SK-MEL-5 (cell line): Measurements from ENCODE around the gene CYP2A13. TPM values are rescaled to one million over a fixed set of nuclear protein-coding genes. Genes with fewer than 3 reads are reported as not detected.
"Not testable (repeated sequence)": the region's sequence is repeated elsewhere in the genome, so short reads cannot be mapped to it uniquely, and the experiment has no call there.

Source experiments
- DNase-seq: peaks from one replicate; pipeline ENCODE4 v3.0.0-alpha.2; 2016; ENCODE audit warnings: low read depth, low spot score
- in situ Hi-C: cut with HindIII; loops from 2 replicates; pipeline ENCODE4 v1.10.0; 2016; ENCODE audit warnings: low sequenced_read_pairs, high pct_unique_total_duplicates, low pct_unique_long_range_greater_than_20kb
- total RNA-seq: library from RNA; depleted of rRNA; stranded (reverse); fragments of >200 nt; shearing (Covaris generic); gene quantifications from 2 replicates; pipeline ENCODE4 v1.2.3, GENCODE V29; 2014

The CYP2A13 gene
- total RNA-seq, 1 experiment from 2014 or later, result not detected

DNA sequence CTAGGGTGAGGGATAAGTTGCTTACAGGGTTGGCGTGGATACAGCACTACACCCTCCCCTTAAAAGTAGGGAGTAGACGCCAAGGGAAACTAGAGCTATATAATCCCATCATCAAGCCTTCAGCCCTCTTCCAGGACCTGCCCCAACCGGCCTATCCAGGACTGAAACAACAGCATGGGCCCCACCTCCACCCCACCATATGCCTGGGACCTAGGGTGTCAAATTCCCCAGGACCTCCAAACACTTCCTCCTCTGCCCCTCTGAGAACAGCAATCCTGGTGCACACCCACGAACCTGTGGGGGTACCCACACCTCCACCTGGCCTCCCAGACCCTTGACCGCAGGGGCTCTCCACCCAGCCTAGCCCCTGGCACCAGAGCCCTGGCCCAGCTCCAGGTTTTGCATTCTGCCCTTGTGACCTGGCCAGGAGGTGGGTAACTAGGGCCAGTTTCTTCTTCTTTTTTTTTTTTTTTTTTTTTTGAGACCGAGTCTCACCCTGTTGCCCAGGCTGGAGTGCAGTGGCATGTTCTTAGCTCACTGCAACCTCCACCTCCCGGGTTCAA, 24.6 kb downstream of the CYP2A13 start:
- no peak for DNase-seq
- in situ Hi-C loops, result no loop called here

DNA sequence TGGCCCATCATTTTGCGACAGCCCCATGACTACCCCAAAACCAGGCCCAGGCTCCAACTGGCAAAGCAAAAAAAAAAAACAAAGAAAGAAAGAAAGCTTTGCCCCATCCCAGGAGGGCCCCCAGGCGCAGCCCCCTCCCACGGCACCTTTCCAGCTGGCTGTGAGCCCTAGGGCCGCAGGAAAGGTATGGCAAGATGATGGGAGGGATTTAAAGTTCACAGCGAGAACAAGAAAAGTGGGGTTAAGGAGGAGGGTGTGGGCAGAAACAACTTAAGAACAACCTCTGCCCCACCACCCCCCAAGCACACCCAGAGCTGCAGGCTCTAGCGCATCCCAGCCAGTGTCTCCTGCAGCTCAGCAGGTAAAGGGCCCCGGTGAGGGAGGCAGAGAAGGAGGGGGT, 25.9 kb downstream of the CYP2A13 start, which contains the start of gene CYP2F1:
Gene CYP2F1, plus strand, starts transcription at position 301 of the 400 bp plus-strand sequence. CDS start 1,757 bp downstream, outside the sequence.
- in situ Hi-C loops, result no loop called here
- DNase-seq, result no peak

DNA sequence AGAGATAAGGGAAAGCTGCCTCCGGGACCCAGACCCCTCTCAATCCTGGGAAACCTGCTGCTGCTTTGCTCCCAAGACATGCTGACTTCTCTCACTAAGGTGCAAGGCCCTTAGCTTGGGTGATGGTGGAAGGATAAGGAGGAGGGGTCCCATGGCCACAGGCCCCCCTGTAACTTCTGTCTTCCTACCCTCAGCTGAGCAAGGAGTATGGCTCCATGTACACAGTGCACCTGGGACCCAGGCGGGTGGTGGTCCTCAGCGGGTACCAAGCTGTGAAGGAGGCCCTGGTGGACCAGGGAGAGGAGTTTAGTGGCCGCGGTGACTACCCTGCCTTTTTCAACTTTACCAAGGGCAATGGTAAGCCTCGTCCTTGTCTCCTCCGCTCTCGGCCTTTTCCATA, 28.0 kb downstream of the CYP2A13 start:
- in situ Hi-C loops, result no loop called here
- DNase-seq, result no peak

DNA sequence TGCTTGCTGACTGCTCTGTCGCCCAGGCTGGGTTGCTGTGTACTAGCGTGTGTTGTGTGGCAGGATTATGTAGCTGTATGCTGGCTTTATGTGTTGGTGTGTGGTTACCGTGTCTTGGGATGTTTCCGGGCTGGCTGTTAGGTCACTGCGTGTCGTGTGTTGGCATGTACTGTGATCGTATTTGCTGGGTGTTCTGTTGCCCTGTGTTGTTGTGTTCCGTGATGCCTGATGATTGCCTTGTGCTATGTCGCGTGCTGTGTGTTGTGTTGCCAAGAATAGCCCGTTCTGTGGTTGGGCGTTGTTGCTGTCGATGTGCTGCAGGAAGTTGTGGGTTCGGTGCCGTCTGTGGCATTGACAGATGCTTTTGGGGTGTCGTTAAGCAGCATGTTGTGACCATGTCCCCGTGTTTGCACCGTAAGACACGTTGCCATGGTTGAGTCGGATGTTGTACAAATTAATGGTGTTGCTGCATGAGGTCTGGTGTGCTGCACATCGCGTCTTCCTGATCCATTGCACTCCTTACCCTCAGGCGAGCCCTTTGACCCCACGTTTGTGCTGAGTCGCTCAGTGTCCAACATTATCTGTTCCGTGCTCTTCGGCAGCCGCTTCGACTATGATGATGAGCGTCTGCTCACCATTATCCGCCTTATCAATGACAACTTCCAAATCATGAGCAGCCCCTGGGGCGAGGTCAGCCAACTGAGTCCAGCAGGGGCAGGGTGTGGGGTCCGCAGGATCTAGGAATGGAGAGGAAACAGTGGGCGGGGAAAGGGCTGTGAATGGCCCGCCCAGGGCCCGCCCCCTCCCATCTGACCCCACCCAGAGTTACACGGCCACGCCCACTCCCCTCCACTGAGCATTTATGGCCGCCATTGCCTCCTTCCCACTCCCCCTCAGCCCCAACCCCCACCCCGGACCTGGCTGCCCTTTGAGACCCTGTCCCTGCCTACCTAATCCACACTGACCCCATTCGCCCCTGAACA, 33.0 kb downstream of the CYP2A13 start:
- DNase-seq, in situ Hi-C loops: not testable (repeated sequence)

DNA sequence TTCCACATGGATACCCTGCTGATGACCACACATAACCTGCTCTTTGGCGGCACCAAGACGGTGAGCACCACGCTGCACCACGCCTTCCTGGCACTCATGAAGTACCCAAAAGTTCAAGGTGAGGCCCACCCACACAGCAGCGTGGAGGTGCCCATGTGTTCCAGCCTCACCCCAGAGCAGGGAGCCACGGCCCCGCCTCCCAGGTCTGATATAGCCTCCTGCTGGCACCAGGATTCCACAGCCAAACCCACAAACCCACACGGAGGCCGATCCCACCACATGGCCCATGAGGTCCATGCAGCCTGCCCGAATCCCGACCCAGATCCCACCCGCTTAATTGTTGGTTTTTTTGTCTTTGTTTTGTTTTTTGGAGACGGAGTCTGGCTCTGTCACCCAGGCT, 34.6 kb downstream of the CYP2A13 start:
- in situ Hi-C loops, DNase-seq: not testable (repeated sequence)

DNA sequence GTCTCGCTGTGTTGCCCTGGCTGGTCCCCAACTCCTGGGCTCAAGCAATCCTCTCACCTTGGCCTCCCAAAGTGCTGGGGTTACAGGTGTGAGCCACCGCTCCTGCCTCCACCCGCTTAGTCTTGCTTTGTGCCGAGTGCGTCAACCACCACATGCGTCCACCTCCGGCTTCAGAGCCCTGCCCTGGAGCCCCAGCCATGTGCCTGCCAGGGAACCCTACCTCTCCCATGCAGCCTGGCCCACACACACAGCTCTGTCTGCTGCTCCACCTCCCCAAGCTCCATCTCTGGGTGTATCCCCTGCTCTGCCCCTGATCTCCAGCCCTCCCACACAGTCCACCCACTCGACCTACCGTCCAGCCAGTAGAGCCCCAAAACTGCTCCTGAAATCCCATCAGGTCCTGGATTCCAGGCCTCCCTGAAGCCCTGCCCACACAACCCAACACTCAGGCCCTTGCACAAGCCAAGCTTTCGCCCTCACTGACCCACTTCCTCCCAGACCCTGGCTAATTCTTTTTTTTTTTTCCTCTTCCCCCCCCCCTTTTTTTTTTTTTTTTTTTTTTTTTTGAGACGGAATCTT, 35.6 kb downstream of the CYP2A13 start:
- no peak for DNase-seq

DNA sequence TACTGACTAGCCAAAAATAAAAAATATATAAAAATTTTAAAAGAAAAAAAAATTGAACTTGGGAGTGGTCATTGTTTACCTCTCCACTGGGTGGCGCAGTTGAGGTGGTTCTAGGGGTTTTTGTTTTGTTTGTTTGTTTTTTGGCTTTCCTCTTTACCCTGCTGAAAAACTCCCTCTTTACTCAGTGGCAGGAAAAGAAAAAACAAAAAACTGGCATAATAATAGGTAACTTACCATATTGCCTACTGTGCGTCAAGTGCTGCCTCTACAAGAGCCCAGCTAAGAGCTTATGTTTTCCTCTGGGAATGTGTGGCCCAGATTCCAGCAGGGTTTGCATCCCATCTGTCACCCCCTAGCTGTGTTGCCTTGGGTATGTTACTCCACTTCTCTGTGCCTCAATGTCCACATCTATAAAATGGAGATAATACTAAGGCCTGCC, 38.5 kb downstream of the CYP2A13 start:
- peak; percentile 19 for DNase-seq
- in situ Hi-C loops, result not testable (repeated sequence)

More for the DNA sequence above, 35.6 kb downstream of the CYP2A13 start:
- in situ Hi-C loops, result no loop called here

DNA sequence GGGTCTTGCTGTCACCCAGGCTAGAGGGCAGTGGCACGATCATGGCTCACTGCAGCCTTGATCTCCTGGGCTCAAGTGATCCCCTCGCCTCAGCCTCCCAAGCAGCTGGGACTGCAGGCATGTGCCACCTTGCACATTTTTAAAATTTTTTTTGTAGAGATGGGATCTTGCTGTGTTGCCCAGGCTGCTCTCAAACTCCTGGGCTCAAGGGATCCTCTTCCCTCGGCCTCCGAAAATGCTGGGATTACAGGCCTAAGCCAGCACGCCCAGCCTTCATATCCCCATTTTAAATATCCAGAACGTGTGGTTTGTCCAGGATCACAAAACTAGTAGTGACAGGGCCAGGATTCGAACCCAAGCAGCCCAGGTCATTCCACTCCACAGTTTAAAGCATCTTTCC, 39.1 kb downstream of the CYP2A13 start:
- in situ Hi-C loops, DNase-seq: not testable (repeated sequence)

DNA sequence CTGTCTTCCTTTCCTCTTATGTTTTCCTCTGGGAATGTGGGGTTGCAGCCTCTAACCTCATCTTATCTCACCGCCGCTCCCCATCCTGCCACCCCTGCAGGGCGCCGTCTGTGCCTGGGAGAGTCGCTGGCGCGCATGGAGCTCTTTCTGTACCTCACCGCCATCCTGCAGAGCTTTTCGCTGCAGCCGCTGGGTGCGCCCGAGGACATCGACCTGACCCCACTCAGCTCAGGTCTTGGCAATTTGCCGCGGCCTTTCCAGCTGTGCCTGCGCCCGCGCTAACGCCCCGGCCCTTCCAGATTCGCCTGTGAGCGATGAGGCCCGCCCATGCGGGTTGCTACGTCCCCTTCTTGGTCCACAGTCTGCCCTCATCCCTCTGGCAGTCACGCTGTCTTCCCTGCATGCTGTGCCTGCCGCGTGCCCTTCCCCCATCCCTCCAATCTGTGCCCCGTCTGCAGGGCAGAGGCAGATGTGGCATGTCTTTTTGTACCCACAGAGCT, 39.6 kb downstream of the CYP2A13 start:
- DNase-seq, result peak; percentile 9
- in situ Hi-C loops, result not testable (repeated sequence)

DNA sequence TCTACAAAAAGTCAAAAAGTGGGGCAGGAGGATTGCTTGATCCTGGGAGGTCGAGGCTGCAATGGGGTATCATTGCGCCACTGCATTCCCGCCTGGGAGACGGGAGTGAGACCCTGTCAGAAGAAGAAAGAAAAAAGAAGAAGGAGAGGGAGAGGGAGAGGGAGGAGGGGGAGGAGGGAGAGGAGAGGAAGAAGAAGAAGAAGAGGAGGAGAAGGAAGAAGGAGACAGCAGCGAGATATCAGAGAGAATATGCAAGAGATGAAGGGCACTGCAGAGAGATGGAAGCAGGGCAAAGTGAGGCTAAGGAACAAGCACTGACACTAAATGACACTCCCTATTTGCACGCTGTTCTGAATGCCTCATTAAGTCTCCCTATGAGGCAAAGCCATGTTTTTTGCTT, 40.4 kb downstream of the CYP2A13 start:
- DNase-seq, result no peak
- in situ Hi-C loops, result no loop called here

DNA sequence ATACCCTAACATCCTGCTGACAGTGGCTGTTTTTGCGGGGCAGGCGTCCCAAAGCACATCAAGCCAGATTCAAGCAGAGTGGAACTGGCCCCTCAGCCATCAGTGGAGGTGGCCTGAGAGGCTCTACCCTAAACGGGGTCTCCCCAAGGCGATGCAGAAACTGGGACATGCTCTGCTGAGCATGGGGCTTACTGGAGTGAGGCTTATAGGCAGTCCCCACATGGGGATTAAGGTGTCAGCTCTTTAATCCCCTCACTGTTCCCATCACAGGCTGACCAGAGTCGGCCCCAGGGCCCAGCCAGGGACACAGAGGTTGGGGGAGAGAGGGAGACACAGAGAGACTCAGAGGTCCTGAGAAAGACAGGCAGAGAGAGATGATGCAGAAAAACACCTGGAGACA, 42.9 kb downstream of the CYP2A13 start:
- in situ Hi-C loops, result no loop called here
- DNase-seq, result no peak

DNA sequence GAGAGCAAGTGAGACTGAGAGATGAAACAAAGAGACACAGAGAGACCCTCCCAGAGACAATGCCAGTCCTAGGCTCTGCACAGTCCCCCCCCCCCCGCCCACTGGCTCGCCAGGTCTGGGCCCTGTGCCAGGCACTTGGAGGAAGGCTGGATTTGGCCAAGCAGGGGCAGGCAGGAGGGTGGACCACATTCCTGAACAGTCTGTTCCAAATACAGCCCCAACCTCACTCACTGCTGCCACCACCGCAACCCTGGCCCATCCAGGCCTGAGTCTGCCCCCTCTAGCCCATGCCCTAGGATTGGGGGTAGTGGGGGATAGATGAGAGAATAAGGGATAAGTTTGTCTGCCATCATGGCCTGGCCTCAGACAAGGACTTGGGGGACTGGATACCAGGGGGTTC, 45.0 kb downstream of the CYP2A13 start:
- DNase-seq, result no peak
- in situ Hi-C loops, result no loop called here

DNA sequence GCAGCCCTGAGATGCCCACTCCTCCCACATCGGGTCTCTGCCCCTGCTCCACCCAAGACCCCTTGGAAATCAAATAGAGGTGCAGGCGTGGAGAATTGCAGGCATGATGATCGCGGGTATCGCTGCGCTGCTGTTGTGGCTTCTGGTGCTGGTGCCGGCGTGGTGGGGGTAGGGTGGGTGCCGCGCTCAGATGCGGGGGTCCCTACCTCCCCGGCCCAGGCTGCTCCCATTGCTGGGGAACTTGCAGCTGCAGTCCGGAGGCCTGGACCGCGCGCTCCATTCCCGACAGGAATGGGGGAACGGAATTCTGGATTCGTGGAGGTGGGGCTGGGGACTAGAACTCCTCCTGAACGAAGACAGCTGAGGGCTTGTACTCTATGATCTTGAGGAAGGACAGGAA, 46.4 kb downstream of the CYP2A13 start:
- no peak for DNase-seq
- in situ Hi-C loops, result no loop called here

DNA sequence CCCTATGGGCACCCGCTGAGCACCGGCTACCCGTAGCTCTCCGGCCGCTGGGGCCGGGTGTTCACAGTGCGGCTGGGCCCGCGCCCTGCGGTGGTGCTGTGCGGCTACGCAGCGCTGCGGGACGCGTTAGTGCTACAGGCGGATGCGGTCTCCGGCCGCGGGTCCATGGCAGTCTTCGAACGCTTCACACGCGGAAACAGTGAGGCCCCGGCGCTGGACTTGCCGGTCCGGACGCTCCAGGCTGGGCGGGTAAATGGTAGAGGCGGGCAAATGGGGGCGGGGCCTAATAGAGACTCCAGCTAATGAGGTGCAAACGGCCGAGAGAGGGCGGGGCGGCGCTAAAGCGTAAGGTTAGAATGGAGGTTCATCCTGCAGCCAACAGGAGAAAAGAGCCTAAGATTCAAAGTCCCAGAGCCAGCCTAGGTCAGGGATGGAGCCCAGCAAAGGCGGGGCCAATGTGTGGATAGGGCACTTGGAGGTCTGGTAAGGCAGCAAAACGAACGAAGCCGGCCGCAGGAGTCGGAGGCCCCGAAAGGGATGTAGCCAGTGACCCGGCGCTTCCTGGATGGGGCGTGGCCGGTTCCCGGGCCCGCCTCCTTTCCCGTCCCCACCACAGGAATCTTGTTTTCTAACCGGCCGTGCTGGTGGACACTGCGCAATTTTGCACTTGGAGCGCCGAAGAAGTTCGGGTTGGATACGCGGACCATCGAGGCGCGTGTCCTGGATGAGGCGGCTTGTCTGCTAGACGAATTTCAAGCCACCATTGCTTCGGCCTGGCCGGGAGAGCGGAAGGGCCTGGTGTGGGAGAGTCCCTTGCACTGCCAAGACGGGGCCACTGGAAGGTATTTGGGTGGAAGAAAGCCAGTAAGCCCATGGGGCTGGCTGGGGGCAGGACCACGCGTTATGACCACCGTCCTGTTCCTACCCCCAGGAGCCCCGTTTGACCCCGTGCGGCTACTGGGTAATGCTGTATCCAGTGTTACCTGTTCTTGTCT, 47.4 kb downstream of the CYP2A13 start:
- DNase-seq, result not testable (repeated sequence)

DNA sequence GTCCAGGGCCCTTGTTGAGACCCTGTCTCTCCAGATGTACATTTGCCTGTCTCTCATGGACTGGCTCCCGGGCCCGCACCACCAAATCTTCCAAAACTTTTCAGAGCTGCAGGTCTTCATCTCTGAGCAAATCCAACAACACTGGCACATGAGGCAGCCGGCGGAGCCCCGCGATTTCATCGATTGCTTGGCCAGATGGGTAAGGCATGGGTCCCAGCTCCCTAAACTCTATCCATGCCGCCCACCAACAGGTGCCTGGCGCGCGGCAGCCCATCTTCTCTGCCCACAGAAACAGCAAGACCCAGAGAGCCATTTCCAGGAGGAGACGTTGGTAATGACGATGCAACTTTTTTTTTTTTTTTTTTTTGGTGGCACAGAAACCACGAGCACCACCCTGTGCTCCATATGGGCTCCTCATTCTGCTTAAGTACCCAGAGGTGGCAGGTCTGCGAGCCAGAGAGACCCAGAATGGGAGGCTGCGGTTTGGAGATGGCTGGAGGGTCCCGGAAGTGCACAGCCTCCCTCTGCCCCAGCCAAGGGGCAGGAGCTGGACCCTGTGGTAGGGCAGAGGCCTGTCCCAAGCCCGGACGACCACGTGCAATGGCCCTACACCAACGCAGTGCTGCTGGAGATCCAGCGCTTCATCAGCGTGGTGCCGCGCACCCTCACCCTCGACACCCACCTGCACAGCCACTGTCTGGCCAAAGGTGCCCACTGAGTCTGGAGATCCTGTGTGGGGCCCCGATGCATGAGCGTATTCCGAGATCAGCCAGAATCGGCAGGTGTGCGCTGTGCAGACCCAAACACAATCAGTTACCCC, 48.6 kb downstream of the CYP2A13 start:
- no peak for DNase-seq
- in situ Hi-C loops, result no loop called here

More for the DNA sequence above, 47.4 kb downstream of the CYP2A13 start:
- in situ Hi-C loops, result not testable (repeated sequence)

DNA sequence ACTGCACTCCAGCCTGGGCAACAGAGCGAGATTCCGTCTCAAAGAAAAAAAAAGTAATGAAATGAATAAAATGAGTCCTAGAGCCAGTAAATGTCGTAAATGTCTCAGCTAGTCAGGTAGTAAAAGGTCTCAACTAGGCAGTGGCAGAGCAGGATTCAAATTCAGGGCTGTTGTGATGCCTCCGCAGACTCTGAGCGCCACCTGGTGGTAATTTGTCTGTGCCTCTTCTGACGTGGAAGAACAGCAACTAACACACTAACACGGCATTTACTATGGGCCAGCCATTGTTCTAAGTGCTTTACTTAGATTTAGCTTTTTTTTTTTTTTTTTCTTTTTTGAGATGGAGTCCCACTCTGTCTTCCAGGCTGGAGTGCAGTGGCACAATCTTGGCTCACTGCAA, 56.2 kb downstream of the CYP2A13 start:
- peak; percentile 85 for DNase-seq
- in situ Hi-C loops, result no loop called here
